GM21825 (cell line): ENCODE data around the gene HP1BP3.

Experiments used
- ATAC-seq: cut with Tn5 transposase; IDR thresholded peaks from one replicate; pipeline ENCODE4 v1.9.1; 2021; ENCODE audit warnings: mild to moderate bottlenecking, moderate library complexity; ENCODE audit not compliant: unreplicated experiment

The HP1BP3 gene

DNA sequence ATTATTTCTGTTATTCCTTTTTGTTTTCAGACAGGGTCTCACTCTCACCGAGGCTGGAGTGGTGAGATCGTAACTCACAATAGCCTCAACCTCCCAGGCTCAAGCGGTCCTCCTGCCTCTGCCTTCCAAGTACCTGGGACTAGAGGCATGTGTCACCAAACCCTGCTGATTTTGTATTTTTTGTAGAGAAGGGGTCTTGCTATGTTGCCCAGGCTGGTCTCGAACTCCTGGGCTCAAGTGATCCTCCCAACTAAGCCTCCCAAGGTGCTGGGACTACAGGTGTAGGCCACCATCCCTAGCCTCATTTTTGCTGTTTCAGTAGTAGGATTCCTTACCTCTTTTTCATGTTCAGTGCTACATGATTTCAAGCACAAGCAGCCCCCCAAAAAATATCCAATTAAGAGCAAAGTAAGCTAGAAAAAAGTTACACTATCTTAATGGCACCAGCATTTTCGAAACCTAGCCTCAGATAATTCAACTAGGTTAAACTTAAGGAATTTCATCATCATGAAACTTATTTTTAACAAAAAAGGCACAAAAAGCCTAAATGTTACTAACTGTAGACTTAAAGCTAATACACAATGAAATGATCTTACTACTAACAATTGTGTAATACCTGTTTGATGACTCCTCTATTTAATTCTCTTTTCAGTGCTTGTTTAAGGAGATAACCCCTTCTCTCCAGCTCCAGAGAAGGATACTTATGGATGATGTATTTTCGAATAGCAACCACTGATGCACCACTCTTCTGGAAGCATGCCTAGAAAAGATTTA lies 16.6 kb downstream of the HP1BP3 start:
- no peak for ATAC-seq

DNA sequence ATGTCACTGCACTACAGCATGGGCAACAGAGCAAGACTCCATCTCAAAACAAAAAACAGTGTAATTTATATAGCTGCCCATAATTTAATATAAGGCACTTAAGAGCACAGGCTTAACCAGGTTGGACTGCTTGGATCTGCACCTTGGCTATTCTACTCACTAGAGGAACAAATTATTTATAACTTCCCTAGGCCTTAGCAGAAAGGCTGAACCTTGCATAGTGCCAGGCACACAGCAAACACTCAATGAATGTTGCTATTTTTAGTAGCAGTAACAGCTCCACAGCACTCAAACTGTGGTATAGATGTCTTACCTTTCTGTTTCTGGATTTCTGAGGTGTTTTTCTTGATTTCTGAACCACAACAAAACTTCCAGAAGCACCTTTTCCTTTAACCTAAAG lies 19.8 kb downstream of the HP1BP3 start:
- ATAC-seq = no peak

DNA sequence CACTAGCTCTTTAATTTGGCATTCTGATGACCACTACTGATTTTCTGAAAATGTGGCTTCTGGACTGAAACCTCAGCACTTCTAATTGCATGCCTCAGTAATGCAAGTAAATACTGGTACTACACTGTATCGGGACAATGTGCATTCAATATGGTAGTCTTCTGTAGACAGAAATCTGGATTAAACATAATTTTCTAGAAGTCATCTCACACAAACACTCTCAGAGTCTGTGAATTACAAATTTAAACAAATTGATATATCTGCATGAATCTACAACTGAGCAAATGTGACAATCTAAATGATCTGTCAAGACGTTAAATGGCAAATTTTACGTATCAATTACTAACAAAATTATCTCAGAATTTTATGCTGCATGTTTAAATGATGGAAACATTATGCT lies 23.7 kb downstream of the HP1BP3 start:
- ATAC-seq = no peak

DNA sequence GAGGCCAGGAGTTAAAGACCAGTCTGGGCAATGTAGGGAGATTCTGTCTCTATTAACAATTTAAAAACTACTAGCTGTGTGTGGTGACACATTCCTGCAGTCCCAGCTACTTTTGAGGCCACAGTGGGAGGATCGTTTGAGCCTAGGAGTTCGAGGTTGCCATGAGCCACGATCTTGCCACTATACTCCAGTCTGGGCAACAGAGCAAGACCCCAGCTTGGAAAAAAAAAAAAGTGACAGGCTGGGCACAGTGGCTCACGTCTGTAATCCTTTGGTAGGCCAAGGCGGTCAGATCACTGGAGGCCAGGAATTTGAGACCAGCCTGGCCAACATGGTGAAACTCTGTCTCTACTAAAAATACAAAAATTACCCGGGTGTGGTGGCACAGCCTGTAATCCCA lies 26.8 kb downstream of the HP1BP3 start:
- ATAC-seq = no peak

DNA sequence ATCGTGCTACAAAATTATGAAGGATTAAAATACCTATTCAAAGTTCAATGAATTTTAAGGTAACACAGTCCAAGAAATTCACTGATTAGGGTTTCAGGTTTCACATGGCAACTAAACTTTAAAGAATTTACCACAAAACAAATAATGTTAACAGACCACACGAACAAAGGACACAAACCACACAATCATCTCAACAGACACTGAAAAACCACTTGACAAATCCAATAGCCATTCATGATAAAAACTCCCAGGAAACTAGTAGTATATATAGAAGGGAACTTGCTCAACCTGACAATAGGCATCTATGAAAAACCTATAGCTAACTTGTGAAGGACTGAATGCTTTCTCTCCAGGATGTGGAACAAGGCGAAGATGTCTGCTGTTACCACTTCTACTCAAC lies 33.5 kb downstream of the HP1BP3 start:
- no peak for ATAC-seq

DNA sequence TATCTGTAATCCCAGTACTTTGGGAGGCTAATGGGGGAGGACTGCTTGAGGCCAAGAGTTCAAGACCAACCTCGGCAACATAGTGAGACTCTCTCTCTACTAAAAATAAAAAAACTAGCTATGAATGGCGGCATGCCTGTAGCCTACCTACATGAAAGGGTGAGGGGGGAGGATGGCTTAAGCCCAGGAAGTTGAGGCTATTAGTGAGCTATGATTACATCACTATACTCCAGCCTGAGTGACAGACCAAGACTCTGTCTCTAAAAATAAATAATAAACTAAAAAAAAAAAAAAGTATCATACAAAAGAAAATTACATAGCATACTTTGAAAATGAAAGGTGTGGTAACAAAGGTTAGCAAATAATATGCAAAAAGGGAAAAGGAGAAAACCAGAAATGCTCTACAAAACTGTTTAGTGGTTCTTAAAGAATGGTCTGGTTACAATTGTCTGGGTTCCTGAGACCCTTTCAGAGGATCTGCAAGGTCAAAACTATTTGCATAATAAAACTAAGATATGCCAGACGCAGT lies 35.6 kb downstream of the HP1BP3 start:
- no peak for ATAC-seq

DNA sequence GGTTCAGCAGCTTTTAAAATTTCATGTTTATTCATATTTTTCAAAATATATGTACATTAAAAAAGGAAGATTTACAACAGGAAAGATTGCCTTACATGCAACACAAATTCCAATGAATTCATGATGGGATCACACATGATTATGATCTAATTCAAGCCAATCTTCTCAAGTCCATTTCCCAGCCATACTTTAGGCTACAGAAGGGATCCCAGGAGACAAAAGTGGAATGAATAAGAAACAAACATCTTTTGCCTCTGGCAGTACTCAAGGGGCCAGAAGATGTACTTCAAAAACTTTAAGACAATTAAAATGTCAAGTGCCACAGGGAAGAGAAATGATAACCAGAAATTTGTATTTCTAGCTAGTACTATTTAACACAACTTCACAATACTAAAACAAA lies 44.4 kb downstream of the HP1BP3 start:
- ATAC-seq = no peak

DNA sequence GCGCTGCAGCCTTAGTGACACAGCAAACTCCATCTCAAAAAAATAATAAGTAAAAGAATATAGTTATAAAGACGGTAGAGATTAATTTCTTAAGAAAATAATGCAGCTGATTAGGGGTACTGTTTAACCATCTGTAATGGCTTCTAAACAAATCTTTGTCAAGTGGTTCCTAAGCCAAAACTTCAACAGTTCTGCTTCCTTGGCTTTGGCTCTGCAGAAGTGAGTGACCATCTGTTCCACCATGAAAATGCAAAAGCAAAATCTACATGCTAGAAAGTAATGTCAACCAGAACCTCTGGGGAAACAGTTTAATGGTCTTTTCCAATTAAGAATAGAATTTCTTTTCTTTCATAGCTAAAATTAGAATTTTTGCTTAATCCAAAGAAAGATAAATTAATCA lies 46.3 kb downstream of the HP1BP3 start:
- ATAC-seq = no peak

DNA sequence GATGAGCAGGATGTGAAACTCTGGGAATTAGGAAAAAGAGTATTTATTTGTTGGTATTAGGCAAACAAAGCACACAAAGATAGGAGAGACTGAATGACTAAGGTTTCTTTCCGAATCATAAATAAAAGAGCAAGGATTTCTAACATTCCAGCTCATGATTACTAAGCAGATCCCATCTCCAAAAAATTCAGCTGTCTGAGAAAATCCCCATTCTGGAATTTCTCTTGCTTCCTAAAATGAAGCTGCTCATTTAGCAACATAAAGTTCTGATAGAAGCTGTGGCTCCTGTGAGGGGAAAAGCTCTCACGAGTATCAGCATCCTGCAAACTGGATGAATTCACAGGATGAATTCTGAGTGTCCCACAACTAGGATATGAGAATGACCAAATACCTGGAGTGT lies 47.9 kb downstream of the HP1BP3 start:
- ATAC-seq = no peak

DNA sequence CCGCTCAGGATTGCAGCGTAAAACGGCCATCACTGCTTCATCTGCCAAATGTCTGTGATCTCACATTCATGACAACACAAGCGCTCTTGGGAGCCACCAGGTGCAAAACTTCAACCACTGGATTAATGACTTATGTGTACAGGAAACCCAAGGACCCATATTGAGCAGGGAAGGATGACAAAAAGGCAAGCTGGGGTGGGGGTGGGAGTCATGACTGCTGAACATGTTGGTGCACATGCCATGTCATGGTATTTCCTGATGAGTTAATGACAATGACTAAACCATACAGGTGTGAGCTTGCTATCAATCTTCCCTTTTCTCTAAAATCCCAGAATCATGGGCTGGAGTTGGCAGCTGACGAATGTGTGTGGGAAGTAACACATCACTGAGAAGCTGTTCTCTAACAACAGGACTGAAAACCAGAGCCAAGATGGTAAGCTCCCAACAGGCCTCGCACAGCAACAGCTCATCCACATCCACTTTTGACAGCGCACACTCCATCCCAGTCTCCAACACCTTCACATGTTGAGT lies 51.5 kb downstream of the HP1BP3 start:
- ATAC-seq = no peak

DNA sequence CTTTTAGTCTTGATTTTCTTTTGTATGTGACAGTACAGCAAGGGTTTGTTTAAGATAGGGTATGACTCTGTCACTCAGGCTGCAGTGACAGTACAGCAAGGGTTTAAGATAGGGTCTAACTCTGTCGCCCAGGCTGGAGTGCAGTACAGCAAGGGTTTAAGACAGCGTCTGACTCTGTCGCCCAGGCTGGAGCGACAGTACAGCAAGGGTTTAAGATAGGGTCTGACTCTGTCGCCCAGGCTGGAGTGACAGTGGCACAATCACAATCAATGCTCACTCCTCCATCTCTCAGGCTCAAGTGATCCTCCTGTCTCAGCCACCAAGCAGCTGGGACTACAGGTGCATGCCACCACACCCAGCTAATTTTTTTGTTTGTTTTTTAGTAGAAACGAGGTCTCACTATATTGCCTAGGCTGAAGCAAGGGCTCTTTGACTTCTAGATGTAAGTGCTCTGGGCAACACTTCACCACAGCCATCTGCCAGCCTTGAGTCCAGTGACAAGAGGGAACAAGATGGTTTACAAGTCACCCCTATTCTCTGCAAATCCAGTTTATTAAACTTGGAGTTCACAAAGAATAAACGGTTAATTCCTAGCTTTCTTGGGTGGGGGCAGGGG lies 53.6 kb downstream of the HP1BP3 start:
- ATAC-seq = no peak

DNA sequence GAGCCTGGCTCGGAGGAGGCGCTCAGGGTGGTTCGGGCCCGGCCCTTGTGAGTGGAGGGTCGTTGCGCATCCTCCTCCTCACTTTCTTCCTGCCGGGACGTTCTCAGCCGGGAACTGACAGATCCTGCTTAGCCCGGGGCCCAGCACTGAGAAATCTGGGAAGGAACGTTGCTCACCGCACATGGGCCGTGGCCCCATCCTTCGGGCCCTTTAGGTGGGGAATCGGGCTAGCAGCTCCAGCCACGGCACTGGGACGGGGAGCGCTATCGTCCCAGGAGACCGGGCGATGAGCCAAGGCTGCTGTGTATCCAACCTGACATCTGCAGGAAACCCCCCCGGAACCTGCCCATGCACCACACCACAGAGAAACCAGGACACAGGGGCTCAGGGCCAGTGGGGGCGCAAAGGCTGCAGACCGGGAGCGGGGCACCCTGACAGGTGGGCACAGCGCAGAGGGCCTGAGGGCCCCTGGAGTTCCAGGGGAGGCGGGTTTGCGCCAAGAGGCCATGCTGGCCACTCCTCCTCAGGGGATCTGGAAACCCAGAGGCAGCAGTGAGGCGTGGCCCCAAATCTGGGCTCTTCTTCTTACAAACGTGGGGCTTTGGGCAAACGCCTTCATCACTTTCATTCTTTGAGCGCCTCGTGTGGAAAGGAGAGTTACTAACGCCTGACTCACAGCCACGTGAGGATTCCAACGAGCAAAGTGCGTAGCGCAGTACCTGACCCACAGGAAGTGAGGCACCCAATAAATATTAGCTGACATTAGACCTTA lies 54.3 kb downstream of the HP1BP3 start, which contains the start of gene SH2D5:
SH2D5 (minus strand) TSS at position 116 of the 772 bp plus-strand sequence. CDS start 4,659 bp downstream, outside the sequence.
- ATAC-seq = peak; percentile 56

DNA sequence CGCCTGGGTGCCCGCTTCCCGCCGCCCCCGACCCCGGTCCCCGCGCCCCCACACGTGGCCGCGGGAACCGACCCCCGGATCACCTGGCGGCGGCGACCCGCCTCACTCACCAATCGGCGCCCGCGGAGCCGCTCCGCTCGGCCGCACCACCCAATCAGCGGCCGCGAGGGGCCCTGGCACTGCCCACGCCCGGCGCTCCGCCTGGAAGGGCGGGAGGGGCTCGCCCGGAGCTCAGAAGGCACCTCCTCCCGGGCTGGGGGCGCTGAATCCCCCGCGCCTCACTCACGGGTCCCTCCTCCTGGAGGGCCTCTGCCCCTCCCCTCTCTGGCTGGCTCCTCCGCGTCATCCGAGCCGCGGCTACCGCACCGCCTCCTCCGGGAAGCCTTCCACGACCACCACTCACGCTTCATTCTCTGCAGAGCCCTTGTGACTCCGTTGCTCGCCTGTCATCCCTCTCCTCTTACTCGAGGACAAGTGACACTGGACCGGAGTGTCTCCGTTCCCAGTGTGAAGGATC lies 55.0 kb downstream of the HP1BP3 start:
- no peak for ATAC-seq

DNA sequence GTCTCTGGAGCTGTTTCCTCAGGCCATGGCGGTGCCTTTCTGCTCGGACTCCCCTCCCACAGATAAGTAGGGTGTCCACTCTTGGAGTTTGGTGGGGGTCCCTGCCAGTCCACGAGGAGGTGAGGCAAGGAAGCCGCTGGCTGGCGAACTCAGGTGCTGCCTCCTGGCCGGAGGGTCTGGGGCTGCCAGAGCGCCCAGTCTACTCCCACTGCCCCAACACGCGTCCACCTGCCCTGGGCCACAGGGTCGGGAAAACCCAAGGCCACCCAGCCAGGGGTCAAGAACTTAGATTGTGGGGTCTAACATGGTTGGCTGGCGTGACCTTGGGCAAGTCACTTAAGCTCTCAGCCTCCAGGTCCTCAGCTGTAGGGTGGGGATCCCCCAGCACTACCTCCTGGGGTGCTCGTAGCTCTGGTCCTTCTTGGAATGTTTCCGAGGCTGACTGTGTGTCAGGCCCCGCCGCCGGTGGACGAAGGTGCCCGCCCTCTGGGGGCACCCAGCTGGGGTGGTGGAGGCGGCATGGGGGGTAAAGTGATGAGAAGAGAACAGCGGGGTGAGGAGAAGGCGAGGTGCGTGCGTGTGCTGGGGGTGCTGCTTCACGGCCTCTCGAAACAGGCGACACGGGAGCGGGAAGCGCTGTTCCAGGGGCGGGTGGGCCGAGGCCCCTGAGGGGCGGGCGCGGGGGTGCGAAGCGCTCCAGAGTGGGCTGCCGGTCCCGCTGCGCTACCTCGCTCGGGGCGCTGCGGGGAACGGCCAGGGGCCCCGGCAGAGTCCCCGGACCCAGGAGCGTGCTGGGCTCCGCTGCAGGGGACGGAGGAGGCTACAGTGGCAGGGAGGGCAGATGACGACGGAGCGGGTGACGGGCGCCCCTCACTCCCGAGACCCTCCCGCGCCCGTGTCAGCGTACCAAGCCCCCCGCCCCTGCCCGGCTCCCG lies 55.8 kb downstream of the HP1BP3 start:
- ATAC-seq = no peak

DNA sequence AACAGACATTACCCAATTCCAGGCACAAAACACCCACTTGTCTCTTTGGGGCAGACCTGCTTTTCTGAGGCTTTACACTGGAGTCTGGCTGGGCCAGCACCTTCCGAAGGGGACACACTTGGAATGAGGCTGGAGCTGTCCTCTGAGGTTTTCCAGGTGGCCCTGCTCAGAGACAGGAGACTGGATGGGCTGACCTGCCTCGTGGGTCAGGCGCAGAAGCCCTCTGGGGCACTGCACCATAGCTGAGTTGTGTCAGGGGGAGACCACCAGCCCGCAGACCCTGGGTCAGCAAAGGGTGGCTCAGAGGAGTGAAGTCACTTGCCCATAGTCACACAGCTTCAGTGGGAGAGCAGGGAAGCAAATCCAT lies 56.4 kb downstream of the HP1BP3 start:
- ATAC-seq = no peak

DNA sequence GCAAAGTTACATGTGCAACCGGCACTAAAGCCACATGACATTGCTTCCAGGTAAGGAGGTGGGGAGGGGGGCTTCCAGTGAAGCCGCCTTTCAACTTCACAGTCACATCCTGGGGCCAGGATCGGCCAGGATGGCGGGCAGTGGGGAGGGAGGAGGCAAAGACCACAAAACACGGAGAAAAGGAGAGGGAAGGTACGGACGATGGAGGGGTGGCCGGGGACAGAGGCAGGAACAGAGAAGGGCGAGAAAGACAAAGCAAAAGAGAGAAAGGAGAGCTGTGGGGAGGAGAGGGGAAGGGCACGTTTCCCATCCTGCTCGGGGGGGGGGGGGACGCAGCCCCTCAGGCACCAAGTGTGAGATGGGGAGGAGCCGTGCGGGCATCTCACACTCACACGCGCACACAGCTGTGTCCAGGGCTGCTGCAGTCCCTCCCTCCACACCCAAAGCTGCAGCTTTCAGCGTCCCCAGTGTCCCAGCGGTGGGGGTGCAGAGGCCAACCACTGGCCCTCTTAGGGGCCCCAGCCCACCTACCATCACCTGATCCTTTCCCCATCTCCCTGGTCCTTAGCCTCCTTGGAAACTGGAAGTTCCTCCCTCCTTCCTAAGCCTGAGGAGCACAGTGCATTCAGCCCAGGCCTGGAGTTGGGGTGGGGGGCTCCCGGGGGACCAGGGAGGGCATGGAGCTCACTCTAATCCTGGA lies 57.0 kb downstream of the HP1BP3 start:
- ATAC-seq = no peak

DNA sequence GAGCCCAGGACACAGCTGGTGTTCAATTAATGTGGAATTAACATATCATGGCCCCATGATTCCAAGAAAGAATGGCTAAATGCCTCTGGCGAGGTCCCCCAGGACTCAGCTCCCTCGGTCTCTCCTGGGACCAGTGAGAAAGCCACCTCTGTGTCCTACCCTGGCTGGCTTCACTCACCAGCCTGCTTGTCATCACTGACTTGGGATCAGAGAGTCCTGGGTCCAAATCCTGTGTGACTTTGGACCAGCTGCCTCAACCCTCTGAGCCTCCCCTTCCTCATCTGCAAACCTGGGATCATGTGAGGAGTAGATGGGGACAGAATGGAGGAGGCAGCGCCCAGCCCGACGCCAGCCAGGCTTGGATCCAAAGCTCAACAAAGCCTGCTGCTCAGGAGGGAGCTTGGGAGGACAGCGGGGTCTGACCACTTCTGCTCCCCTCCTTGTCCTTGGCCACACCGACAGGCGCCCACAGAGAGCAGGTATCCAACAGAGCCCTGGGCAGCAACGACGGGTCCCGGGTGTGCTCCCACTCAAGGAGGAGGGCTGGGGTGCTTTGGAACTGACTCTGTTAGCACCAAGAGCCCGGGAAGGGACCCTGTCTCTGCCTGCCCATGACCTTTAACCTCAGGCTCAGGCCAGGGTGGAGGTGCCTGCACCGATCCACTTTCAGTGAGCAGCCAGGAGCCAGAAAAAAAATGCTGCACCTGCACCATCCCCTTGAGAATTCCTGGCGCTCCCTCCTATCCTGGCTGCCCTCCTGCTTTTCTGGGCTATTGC lies 57.8 kb downstream of the HP1BP3 start:
- ATAC-seq = no peak

DNA sequence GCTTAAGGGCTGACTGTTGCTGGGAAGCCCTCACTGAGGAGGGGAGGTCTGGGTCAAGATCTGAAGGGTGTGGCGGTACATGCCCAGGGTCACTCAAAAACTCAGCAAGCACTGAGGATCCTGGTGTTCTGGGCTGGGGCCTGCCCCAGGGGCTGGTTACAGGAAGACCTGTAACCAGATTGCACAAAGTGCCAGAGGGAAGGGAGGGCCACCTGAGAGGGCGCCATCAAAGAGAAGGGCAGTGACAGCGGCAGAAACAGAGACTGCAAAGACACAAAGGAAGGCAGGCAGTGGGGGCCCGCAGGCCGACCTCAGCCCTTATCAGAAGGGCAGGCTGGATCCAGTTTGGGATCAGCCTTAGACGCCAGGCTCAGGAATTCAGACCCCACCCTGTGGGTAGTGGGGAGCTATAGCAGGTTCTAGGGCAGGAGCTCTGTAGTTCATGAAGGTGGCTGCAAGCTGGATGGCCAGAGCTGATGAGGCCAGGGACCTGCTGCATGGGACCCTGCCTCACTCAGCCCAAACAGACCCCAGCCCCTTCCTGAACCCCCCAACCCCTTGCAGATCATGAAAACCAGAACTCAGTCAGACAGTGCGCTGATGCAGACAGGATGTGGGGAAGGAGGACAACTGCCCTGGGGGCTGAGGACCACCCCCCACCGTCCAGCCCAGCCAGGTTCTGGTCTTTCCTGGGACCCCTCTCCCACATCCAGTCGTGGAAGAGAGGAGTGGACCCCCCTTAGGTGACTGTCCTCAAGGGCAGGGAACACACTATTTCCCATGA lies 58.5 kb downstream of the HP1BP3 start:
- no peak for ATAC-seq
